H7 (cell line): ENCODE data around the gene BBX. TPM values are rescaled to one million over a fixed set of nuclear protein-coding genes. Genes with fewer than 3 reads are reported as not detected.
"Not testable (repeated sequence)": the region's sequence is repeated elsewhere in the genome, so short reads cannot be mapped to it uniquely, and the experiment has no call there.

ENCODE experiments used
- DNase-seq: peaks from one replicate; pipeline ENCODE4 v3.0.0; 2012
- H3K27me3 ChIP-seq: 2 replicates; pipeline ENCODE4 v1.6.0; 2011; ENCODE audit warnings: mild to moderate bottlenecking, low read length; ENCODE audit not compliant: control insufficient read depth, insufficient read depth
- H3K36me3 ChIP-seq: replicated peaks from 2 replicates; pipeline ENCODE4 v1.5.1; 2011; ENCODE audit warnings: low read length; ENCODE audit not compliant: control insufficient read depth, insufficient read depth
- H3K4me3 ChIP-seq: 2 replicates; pipeline ENCODE4 v1.5.1; 2011; ENCODE audit warnings: low read depth, mild to moderate bottlenecking, control low read depth, low read length, moderate library complexity; ENCODE audit not compliant: insufficient read depth
- total RNA-seq: library from RNA; depleted of rRNA; stranded (reverse); fragments of >200 nt; shearing (Covaris generic); gene quantifications from 2 replicates; pipeline ENCODE4 v1.2.3, GENCODE V29; 2014

The BBX gene
- total RNA-seq, 1 experiment from 2014 or later, result 22.2 TPM

DNA sequence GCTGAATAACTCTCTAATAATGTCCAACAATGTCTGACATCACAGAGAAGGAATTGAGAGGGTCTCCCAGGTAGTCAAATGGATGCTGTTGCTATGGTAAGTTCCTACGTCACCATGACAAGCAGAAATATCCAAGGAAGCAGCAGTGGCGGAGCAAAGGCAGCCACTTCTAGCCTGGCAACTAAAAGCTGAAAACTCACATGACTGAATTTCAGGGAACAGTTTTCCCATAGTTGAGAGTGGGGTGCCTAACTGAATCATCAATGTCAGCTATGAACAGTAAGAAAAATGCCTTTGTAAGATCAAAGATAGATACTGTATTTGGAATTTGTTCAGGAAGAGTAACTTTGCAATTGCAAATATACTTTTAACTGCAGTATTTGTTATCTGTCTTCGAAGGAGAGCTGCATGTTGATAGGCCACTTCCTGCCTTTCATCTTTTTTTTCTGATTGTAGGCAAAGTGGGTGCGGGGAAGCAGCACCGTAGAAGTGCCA is 161.7 kb downstream of the BBX start:
- Histone ChIP-seq H3K36me3 (no peaks in the 10 kb centered on the region), H3K4me3 (no peak overlapping the region), H3K27me3 (no peaks in the 10 kb centered on the region)
- DNase-seq, result no peak

DNA sequence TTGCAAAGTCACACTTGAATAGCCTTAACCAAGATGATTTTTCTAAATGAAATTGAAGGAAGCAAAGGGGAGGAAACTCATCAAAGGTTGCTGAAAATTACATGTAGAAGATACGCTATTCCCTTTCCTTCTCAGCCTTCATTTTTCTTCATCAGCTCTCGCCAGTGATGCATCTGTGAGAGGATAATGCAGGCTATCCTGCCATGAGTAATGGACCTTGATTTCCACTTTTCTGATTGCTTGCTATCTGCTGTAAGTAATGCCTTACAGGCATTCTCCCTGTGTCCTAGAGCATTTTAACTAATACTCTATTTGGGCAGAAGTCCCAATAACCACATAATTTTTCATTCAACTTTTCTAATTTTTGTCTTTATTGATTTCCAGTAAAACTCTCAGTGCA is 162.6 kb downstream of the BBX start:
- H3K27me3 ChIP-seq, result no peaks in the 10 kb centered on the region
- H3K4me3 ChIP-seq, result no peak overlapping the region
- no peak for DNase-seq
- no peaks in the 10 kb centered on the region for H3K36me3 ChIP-seq

DNA sequence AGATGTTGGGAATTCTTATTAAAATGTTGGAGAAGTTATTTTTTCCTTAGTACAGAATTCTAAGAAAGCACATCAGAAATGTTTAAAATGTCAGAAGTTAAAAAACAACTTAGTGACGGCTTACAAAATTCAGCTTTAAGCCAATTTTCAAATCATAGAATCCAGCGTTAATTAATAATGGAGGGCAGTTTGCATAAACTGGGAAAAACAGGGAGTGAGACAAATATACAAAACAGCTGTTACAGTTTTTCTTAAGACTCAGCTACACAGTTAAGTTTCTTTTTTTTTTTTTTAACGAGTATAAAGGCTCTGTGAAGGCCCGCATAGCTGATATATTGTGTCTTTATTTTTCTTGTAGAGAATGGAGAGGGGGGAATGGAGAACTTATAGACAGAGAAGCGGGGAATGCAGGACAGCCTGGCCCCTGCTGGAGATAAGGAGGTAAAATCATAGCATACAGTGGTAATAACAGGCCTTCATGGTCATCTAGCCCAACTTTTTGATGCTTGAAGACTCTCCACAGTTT is 164.4 kb downstream of the BBX start:
- H3K27me3 ChIP-seq, result no peaks in the 10 kb centered on the region
- H3K4me3 ChIP-seq, result no peak overlapping the region
- DNase-seq, result no peak
- no peaks in the 10 kb centered on the region for H3K36me3 ChIP-seq

DNA sequence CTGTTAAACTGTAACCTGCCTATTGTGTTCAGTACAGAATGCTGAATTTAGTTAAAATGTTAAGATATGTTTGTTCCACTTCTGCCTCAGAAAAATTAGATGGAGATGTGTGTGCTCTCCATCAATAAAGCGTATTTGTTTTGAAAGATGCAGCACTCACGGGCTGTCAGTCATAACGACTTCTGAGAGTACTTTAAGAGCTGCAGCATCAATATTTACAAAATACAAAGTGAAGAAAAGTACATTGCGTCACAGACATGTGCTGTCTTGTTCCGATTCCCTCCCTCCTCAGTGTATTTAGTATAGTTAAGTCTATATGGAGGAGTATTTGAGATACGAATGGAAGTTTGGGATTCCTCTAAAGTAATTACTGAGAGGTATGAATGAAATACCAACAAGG is 166.6 kb downstream of the BBX start:
- Histone ChIP-seq H3K36me3 (no peaks in the 10 kb centered on the region), H3K4me3 (no peak overlapping the region), H3K27me3 (no peaks in the 10 kb centered on the region)
- DNase-seq, result no peak

DNA sequence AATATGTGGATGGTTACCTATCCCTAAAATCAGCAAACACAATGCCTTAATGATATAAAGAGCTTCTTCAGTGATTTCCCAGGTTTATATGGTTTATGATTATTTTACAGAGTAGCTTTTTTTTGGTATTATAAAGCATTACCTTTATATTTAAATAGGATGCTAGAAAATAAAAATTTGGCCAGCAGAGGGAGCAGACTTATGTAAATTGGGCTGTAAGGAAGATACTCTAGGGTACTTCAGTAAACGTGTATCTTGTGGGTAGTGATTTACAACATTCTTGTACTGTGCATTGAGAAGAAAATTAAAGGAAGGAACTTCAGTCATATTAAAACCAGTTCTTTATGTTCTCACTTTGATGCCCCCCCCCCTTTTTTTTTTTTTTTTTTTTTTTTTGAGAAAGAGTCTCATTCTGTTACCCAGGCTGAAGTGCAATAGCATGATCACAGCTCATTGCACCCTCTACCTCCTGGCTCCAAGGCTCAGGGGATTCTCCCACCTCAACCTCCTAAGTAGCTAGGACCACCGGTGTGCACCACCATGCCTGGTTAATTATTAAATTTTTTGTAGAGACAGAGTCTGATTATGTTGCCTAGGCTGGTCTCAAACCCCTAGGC is 167.9 kb downstream of the BBX start:
- DNase-seq, result no peak
- no peaks in the 10 kb centered on the region for H3K36me3 ChIP-seq
- no peaks in the 10 kb centered on the region for H3K27me3 ChIP-seq
- no peak overlapping the region for H3K4me3 ChIP-seq

DNA sequence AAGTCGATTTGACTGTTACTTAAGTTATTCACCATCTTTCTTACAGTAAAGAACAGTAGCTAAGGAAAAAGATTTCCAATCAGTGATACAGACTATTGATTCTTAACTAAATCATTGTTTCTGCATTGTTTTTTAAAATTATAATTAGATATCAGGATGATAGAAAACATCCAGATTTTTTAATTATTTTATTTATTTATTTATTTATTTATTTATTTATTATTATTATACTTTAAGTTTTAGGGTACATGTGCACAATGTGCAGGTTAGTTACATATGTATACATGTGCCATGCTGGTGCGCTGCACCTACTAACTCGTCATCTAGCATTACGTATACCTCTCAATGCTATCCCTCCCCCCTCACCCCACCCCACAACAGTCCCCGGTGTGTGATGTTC is 169.2 kb downstream of the BBX start:
- not testable (repeated sequence) for H3K36me3 ChIP-seq, H3K27me3 ChIP-seq, DNase-seq, H3K4me3 ChIP-seq

DNA sequence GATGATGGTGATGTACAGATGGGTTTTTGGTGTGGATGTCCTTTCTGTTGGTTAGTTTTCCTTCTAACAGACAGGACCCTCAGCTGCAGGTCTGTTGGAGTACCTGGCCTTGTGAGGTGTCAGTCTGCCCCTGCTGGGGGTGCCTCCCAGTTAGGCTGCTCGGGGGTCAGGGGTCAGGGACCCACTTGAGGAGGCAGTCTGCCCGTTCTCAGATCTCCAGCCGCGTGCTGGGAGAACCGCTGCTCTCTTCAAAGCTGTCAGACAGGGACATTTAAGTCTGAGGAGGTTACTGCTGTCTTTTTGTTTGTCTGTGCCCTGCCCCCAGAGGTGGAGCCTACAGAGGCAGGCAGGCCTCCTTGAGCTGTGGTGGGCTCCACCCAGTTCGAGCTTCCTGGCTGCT is 174.6 kb downstream of the BBX start:
- not testable (repeated sequence) for H3K4me3 ChIP-seq, H3K27me3 ChIP-seq, DNase-seq, H3K36me3 ChIP-seq

DNA sequence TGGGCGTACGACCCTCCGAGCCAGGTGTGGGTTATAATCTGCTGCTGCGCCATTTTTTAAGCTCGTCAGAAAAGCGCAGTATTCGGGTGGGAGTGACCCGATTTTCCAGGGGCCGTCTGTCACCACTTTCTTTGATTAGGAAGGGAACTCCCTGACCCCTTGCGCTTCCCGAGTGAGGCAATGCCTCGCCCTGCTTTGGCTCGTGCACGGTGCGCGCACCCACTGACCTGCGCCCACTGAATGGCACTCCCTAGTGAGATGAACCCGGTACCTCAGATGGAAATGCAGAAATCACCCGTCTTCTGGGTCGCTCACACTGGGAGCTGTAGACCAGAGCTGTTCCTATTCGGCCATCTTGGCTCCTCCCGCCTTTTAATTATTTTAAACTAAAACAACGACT is 175.1 kb downstream of the BBX start:
- H3K4me3 ChIP-seq, result peak overlapping the region; percentile 46
- H3K36me3 ChIP-seq, H3K27me3 ChIP-seq, DNase-seq: not testable (repeated sequence)

DNA sequence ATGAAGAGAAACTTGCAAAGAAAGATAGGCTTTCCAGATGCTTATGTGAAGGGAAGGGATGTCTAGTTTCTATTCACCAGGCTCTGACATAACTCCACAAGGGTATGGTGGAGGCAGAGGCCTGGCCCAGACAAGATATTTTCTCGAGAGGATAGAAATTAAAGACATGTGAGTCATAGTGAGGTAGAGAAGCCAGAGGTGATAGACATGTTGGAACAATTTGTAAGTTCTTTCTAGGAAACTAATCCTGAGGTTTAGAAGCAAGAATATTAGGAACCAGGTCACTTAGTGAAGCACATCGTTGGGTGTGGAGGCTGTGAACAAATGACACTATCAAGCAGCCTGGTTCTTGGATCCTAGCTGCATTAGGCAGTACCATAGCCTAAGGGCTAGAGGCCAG is 176.9 kb downstream of the BBX start:
- no peak overlapping the region for H3K4me3 ChIP-seq
- no peaks in the 10 kb centered on the region for H3K36me3 ChIP-seq
- no peak for DNase-seq
- no peaks in the 10 kb centered on the region for H3K27me3 ChIP-seq

DNA sequence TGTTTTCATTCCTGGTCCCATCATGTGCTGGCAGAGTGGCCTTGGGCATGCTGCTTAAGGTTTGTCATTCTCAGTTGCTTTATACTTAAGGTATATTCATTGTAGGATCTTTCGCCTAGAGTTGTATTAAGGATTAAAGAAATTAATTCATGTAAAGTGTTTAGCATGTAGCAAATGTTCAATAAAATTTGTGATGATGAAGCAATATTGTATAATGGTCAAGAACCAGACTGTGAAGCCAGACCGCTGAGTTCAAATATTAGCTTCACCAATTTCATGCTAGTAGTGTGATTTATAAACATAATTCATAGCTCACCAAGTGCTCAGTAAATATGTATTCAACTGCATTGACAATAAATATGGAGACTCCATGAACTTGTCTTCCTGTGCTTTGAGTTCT is 178.5 kb downstream of the BBX start:
- H3K36me3 ChIP-seq, result no peaks in the 10 kb centered on the region
- DNase-seq, result no peak
- no peaks in the 10 kb centered on the region for H3K27me3 ChIP-seq
- H3K4me3 ChIP-seq, result no peak overlapping the region

DNA sequence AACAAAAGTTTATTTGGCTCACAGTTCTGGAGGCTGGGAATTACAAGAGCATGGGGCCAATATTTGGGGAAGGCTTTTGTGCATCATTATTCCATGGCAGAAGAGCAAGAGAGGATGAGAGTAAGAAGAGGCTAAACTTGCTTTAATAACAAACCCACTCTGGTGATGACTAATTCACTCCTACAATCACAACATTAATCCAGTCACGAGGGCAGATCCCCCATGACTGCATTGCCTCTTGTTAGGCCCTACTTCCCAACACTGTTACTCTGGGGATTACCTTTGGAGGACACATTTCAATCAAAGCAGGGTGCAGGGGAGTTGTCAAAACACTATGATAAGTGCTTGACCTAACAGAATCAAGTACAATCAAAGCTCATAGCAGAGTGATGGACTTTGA is 181.7 kb downstream of the BBX start:
- no peak for DNase-seq

DNA sequence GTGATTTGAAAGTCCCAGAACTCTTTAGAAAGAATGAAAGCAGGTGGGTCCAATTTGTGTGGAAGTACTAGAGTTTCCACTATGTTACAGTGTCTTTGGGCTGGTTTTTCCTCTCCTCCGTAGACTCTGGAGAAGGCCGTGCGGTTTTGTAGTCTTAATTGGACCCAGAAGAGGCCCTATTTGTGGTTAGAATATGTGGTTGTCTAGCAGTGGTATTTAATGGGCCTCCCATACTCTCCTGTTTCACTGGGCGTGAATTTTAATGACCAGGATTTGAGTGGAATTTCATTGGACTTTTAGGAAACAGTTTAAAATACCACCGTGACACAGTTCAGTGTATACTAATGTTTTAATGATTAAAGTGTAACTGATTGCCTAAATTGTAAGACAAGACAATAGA is 182.3 kb downstream of the BBX start:
- H3K4me3 ChIP-seq, result no peak overlapping the region
- H3K36me3 ChIP-seq, result no peaks in the 10 kb centered on the region
- no peak for DNase-seq
- H3K27me3 ChIP-seq, result no peaks in the 10 kb centered on the region

More for the DNA sequence above, 181.7 kb downstream of the BBX start:
- Histone ChIP-seq H3K27me3 (no peaks in the 10 kb centered on the region), H3K4me3 (no peak overlapping the region), H3K36me3 (no peaks in the 10 kb centered on the region)

DNA sequence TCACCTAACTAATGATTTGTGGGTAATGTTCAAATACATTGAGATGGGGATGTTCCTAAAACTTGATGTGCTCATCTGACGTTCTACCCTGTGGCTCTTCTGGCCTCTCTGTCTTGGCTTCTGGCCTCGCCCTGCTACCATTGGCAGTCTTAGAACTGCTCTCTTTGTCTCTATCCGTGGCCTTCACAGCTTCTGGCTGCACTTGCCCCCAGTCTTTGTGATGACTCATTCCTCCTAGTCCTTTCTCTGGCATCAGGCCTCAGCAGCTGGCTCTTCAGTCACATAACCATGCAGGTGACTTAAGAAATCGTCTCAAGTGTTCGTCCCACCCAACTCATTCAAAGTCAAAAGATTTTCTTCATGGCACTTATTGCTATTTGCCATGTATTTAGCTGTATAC is 188.1 kb downstream of the BBX start:
- no peak overlapping the region for H3K4me3 ChIP-seq
- peak; percentile 5 for DNase-seq
- no peaks in the 10 kb centered on the region for H3K27me3 ChIP-seq
- H3K36me3 ChIP-seq, result no peaks in the 10 kb centered on the region; the same call in 1 of the 2 replicates

DNA sequence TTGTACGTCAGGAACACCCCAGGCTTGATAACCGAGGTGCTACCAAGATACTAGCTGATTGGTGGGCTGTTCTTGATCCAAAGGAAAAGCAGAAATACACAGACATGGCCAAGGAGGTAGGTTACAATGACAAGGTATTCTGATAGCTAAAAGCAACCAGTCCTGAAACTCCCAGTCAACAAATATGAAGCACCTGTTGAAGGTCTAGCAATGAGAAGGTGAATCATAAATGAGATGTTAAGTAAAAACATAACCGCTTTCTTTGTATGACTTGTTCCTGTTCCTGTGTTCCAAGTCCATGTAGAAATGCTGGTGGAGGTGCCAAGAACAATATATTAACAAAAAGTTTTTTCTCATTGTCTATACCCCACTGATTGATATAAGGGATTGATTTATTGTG is 194.0 kb downstream of the BBX start:
- no peak for DNase-seq
- Histone ChIP-seq H3K36me3 (no peaks in the 10 kb centered on the region), H3K27me3 (no peaks in the 10 kb centered on the region), H3K4me3 (no peak overlapping the region)

DNA sequence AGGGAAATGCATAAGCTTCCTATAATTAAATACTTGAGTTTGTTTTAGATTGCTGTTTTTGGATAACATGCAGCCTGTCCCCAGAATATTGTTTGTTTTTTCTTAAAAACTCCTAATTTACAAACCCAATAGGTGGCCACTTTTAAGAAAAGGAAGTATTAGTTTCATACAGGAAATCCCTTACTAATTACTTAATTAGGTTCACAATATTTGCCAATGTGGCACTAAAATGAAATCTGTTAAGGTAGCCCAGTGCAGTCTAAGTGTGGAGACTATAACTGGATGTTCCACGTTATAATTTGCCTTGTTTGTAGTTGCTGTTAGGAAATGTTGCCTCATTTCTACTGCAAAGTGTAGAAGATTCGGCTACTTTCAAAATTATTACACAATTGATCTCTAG is 195.8 kb downstream of the BBX start:
- H3K4me3 ChIP-seq, result no peak overlapping the region
- H3K27me3 ChIP-seq, result no peaks in the 10 kb centered on the region
- no peaks in the 10 kb centered on the region for H3K36me3 ChIP-seq
- no peak for DNase-seq

DNA sequence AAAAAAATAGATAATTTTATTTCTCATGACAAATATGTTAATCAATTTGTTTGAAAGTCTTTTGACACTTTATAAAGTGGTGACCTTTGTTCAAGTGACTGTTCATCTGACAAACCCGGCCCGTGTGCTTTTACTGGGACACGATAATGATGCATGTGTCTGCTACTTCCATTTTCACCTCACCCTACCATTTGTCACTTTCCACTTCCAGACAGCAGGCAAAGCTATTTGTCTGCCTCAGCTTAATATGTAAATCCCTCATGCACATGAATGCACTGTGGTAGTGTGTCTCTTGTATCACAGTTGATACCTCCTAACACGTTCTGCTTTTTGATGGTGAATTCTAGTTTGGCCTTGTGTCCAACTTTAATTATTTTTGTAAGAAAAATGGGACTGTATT is 204.3 kb downstream of the BBX start:
- Histone ChIP-seq H3K27me3 (no peaks in the 10 kb centered on the region), H3K4me3 (no peak overlapping the region), H3K36me3 (peaks cover 5% of the 10 kb centered on the region)
- DNase-seq, result no peak
